Measurements from ENCODE around the gene TAF1A.

GRCh38 chr1:222557148-222557547 lies 32.6 kb downstream of the TAF1A start:
- no peak for TF ChIP-seq CTCF (IDR thresholded peaks at IDR 0.05)
- no peak for TF ChIP-seq POLR2AphosphoS5 (IDR thresholded peaks at IDR 0.05)
- TF ChIP-seq POLR2A (IDR thresholded peaks at IDR 0.05; ENCODE audit: low read depth), result no peak
